Endometrial microvascular endothelial cells (primary cell): Measurements from ENCODE around the gene TEX26. TPM values are rescaled to one million over a fixed set of nuclear protein-coding genes. Genes with fewer than 3 reads are reported as not detected.

Experiments used
- in situ Hi-C: cut with HindIII; loops from 2 replicates; pipeline ENCODE4 v1.10.0; 2017; ENCODE audit warnings: low sequenced_read_pairs, low pct_unique_long_range_greater_than_20kb; ENCODE audit errors: inconsistent ontology term
- total RNA-seq: library from RNA; depleted of rRNA; stranded (reverse); fragments of >200 nt; gene quantifications from one replicate; pipeline ENCODE4 v1.2.3, GENCODE V29; 2015; ENCODE audit errors: inconsistent ontology term

The TEX26 gene
- not detected for total RNA-seq

DNA sequence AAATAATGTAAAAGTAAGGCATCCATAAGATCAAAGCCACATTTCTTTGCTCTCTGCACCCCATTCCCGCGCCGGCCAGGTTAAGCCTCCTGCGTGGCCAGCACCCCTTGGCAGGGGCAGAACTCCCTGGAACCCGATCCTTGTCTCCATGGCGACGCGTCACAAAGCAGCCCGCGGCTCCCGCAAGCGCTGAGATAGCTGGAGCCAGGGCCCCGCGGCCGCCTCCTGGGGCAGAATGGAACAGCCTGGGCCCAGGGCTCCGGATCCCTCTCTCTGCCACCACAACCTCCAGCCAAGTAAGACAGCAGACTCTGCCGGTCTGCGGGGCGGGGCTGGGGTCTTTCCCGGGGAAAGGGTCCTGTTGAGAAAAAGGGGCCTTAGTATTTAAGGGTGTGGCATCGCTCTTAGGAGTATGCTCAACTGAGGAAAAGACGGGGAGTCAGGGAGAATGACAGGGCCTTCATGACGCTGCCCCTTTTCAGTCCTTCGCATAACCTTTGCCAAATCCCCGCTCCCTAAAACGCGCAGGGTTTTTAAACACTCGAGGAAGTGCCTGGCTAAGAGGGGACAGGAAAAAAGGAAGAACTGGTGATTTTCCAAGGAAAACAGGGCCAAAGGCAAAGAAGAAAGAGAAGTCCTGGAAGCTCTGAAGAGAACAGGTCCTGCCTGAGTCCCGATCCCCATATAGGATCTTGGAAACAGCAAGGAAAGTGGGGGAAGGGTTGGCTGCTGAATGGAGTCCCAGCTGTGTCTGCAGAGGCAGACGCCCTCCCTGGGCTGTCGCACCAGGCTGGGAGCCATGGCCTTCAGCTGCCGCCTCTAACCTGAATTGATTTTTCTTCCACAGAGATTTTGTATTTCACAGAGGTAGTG, at the start of gene TEX26:
Gene TEX26 (plus strand): TSS at position 176 of the 873 bp plus-strand sequence. CDS start 60 bp downstream, at position 236.
- in situ Hi-C loops = no loop called here

DNA sequence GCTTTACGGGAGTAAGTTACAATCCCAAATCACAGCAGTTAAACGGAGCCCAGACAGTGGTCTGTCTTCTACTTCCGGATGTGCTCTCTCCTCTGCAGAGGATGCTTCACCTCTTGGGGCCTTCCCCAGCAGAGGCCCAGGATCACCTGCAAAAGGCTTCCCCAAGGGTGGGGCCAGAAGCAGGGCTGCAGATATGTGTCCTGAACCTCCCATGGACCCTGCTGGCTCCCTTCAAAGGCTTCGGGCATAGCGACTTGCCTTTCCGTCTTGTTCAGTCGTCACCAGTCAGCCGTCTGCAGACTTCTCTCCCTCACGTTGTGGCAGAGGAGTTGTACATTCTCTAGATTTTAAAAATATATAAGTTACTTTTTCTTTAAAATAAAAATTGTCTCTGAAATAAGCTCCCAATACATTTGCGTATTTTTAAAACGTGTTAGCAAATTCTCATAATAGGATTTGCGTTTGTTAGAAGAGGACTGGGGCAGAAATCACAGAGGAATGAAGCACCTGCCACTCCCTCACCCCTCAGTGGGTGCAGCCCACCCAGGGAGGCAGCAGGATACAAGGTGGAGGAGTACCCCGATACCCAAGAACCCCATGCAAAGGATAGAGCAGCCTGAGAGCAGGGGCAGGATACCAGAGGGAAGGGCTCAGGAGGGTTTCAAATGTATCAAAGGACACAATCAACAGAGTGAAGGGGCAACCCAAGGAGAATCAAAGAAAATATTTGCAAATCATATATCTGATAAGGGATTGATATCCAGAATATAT, 49.3 kb upstream of the TEX26 start:
- in situ Hi-C loops = no loop called here

DNA sequence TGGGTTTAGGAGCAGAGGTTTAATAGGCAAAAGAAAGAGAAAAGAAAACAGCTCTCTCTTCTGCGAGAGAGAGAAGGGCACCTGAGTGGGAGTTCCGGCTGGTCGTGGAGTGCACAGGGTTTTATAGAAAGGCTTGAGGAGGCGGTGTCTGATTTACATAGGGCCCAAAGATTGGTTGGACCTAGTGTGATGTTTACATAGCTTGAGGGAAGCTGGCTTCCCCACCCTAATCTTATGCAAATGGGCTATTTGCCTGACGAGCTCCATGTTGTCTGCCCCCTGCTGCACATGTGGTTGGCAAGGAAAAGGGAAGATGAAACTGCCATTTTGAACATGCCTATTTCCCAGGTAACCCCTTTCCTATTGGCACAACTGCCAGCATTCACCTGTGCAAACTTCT, 47.9 kb upstream of the TEX26 start:
- in situ Hi-C loops = no loop called here

DNA sequence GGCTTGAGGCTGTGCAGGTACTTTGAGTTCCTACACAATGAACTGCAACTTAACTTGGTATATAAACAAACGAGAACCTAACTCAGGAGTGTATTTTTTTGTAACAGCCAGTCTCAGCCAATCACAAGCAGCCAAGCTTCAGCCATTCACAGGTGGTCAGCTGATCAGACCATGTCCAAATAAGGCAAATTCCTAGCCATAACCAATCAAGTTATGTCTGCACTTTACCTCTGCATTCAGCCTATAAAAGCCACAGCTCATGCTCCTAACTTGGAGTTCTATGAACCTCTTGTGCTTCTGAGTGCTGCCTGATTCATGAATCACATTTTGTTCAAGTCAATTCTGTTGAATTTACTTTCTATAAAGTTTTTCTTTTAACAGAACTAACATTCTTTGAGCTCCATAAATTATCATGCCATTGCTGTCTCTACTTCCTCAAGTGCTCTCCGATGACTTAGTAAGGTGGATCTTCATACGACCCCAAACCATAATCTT, 43.2 kb upstream of the TEX26 start:
- in situ Hi-C loops = no loop called here

DNA sequence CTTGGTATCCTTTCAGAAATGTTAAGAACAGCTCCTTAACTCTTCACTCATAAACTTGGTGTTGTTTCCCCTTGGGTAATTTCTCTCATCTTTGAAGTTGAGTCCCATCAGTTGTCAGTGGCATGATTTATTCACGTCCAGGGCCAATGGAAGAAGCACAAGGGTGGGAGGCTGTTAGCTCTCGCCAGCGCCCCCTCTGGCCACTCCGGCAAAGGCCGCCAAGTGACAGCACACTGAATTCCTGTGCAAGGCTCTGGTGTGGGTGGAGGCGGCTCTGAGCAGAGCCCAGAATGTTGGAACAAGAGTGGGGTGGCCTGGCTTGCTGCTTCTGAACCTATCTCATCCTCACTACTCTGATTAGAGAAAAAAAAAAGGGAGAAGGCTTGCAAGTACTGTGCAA, 39.5 kb upstream of the TEX26 start:
- in situ Hi-C loops = no loop called here

DNA sequence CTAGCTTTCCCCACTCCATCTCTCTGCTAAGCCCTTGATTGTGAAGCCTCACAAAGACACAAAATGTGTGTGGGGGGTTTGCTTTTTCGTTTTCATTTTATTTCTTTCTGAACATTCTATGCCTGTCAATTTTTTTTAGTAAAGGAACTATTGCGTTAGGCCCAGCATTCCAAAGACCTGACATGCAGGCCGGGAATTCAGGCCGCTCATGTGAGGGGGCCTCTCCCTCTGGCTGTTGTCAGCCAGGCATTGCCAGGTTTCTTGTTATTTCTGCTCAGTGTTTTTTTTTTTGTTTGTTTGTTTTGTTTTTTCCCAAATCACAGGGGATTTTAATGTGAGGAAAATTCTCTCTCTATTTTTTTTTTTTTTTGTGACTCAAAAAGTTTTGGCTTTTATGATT, 36.7 kb upstream of the TEX26 start:
- in situ Hi-C loops = no loop called here

DNA sequence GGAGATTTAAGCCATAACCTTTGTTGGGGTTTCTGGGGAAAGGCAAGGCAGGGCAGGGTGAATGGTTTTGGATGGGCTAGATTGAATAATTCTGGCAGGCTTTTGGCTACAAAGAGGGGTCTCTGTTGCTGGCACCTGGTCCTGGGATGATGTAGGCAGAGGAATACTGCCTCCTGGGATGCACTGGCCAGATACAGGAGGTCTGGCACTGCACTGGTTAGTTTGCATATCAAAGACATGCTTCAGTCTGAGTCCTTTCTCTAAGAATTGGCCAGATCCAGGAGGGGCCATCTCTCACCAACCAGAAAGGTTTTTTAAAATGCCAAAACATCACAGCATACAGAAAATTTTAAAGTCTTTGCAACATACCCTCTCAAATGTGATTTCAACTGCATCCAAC, 34.4 kb upstream of the TEX26 start:
- in situ Hi-C loops = no loop called here

DNA sequence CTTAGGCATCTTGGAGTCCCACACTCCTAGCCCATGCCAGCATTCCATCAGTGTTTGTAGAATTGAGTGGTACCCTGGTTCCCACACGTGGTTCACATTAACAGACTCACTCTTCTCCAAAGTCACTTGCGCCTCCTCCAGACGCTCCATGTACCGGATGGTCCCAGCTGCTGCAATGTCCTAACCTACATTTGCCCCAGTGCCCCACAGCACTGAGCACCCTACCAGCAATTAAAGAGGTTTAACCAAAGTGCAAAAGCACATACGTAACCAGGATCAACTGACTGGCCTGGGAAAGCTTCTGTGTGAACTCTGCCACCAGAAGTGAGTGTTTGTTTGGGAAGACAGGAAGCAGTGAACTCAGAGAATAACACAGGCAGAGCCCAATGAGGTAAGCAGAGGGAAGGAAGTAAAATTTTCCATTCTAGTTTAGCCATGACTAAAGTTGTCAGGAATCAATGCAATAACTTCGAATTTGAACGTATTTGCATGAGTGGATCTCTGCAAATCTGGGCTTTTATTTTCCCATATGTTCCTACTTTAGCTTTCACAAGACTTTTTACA, 33.7 kb upstream of the TEX26 start:
- in situ Hi-C loops = no loop called here

DNA sequence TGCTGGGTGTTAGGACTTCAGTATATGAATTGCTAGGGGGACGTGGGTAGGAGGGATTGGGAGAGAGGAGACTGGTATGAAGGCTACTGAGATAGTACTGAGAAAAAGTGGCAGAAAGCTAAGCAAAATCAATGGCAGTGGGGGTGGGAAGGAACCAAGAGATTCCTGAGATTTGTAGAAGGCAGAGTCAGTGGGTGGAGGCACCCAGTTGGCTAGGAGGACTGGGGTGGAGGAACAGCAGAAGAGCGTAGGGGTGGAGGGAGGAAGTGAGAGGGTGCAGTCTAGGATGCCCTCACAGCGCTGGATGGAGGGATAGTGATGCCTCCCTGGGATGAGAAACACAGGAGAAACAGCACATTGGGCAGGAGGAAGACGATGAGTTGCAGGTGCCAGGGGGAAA, 32.0 kb upstream of the TEX26 start:
- in situ Hi-C loops = no loop called here

DNA sequence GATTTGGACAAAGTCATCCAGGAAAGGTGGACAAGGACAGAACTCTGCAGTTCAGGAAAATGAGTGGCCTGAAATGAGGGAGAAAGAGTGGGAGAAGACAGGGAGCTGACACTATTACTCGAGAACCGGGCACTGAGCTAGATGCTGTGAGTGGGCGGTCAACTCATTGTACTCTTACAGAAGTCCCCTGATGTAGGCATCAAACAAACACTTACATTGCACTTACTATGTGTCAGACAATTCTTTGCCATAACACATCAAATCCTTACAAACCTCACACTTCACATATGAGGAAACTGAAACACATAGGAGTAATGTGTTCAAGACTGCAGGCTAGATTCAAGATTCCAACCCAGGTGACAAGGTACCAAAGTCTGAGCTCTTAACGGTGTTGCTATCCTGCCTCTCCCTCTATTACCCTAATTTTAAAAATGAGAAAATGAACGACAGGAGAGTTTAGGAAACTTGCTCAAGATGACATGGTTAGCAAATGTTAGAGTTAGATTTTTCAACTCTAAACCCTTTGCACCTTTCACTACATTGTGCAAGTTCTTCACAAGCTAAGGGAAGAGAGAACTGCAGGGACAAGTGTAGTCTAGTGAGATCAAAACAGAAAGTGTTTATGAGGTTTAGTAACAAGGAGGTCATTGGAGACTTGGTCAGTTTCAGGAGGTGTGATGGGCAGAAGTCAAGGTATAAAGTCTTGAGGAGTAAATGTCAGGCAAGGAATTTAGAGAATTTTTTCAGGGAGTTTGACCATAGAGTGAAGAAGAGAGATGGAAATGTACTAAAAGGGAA, 31.3 kb upstream of the TEX26 start:
- in situ Hi-C loops = no loop called here

DNA sequence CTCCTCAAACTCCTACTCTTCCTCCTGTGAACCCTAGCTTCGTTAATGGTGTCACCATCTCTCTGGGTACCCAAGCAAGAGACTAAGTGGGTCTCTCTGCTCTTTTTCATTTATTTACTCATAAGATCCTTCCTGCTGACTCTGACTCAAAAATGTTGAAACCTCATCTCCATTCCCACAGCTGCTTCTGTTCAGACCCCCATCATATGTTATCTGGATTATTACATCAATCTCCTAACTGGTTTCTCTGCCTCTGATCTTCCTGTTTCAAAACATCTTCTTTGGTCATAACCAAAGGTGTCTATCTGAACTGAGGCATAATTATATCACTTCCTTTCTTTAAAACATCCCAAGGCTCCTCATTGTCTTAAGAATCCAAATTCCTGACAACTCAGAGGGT, 28.4 kb upstream of the TEX26 start:
- in situ Hi-C loops = no loop called here

DNA sequence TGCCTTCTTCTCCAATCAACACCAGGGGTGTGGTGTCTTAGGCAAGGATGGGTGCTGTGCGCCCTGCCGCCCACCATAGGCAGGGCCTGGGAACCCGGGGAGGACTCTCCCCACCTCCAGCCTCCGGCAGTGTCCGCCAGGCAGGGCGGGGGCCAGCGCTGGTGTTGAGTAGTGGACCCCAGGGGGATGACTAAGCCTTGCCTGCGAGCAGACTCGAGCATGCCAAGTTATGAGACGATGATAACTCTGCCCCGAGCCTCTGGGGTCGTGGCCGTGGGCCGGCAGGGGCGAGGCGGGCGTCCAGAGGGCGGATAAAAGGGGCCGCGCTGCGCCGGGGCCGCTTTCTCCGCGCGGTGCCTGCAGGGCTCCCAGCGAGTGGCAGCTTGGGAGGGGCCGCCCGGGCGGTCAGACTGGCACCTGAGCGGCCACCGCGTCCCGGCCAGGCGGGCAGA, 26.5 kb upstream of the TEX26 start, which contains the start of gene MEDAG:
Gene MEDAG (plus strand): TSS at position 340 of the 452 bp plus-strand sequence. CDS start 245 bp downstream, outside the sequence.
- in situ Hi-C loops = no loop called here

DNA sequence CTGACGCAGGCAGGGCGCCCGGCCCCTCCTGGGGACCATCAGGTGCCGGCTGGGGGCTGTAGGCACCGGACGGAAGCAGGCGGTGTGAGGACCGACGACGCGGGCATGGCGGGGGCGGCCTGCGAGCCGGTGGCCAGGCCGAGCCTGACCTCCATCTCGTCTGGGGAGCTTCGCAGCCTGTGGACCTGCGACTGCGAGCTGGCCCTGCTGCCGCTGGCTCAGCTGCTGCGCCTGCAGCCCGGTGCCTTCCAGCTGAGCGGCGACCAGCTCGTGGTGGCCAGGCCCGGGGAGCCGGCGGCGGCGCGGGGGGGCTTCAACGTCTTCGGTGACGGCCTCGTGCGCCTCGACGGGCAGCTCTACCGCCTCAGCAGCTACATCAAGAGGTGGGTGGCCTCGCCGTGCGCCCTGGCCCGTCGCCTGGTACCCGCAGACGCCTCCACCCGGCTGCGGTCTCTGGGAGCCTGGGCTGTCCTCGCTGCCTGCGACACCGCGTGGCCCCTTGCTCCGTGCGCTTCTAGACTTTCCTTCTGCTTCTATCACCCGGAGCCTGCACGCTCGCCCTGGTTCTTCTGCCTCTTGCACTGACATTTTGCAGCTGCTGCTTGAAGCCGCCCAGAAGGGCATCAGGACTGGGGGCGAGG, 25.9 kb upstream of the TEX26 start:
- in situ Hi-C loops = no loop called here

DNA sequence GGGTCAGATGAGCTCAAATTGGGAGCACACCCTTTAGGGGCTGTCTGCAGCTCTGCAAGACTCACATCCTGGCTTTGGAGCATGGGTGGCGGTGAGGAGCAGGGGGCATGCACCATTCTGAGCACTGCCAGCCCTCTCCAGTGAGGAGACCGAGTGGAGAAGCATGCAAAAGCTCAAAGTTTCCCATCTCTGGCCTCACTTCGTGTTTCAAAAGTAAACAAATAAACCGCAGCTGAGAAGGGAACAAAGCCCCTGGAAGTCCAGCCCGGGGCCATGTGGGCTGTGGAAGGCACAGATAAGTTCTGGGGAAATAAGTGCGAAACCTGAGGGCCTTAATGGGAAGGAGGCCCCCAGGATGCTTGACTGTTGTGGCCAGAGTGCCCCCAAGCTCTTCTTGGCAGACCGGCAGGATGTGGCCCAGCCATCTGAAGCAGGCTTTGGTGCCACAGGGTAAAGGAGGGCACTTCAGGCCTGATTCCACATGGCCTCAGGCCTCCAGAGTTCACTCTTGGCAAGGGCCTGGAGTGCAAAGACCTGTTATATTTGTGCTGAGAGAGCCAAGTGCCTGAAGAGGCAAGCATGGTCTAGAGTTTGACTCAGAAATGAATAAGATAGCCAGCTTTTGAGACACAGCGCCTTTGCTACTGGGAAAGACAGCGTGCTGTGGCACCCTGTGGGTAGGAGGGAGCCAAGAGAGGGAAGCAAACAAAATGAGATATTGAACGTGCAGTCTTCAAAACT, 25.2 kb upstream of the TEX26 start:
- in situ Hi-C loops = no loop called here

DNA sequence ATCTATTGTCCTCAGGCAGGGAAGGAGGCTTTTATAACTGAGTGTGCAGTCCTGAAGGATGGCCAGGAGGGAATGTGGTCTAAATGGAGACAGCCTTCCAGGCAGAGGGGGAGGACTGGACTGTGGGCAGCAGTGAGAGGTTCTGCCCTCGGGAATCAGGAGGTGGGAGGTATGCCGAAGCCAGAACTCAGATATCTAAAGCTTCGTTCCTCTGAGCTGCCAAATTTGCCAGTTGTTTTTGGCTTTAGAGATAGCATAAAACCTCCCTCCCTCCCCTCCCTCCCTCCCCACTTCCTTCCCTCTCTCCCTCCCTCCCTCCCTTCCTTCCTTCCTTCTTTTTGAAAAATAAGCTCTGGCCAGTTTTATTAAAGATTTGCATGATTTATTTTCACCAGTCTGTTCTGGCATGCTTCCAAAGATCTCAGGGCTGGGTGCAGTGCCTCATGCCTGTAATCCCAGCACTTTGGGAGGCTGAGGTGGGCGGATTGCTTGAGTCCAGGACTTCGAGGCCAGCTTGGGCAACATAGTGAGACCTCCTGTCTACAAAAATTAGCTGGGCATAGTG, 24.0 kb upstream of the TEX26 start:
- in situ Hi-C loops = no loop called here

DNA sequence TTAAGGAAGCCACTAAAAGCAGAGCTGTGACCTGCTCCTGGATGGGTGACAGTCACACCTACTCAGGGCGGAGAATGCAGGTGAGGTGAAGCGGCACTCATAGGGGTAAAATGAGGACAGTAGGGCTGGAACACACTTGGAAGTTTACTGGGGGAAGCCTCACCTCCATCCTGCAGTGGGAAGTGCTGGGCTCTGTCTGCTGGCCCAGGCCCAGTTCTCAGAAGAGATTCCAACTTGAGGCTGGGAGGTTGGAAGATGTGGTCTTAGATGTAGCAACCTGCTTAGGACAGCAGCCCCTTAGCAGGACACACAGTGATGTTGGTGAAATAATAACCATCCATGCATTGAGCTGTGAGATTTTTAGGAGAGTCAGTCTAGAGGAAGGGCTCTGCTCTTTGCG, 21.8 kb upstream of the TEX26 start:
- in situ Hi-C loops = no loop called here
